ENCODE data around the gene FAM193A. TPM values are rescaled to one million over a fixed set of nuclear protein-coding genes. Genes with fewer than 3 reads are reported as not detected.

Gene FAM193A
- total RNA-seq, 1 experiment from 2014 or later: 13.6 TPM

DNA sequence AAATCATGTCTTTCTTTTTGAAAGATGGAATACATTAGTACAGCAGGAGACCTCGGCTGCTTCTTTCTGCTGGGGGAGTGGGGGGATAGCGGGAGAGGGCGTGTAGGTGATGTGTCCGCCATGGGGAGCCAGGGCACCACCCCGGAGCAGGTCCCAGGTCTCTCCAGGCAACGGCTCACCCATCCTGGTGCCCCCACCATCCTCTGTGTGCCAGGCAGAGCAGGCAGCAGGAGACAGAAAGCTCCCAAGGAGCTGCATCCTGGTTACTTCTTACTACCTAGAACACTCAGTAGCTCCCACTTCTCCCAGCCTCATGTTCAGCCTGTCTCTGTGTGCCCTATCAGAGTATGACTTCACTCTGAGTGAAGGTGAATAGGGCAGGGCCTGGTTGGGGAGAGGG is 196.1 kb downstream of the FAM193A start:
- Histone ChIP-seq H3K4me3 (ENCODE audit: low read length) (no peak overlapping the region), H3K36me3 (ENCODE audit: low read depth, low read length) (0 out of 2 replicates have a peak, but pooled peaks cover 5% of the 10 kb centered on the region), H3F3A (ENCODE audit: low read length, unreplicated experiment) (no peaks in the 10 kb centered on the region), H3K9me3 (ENCODE audit: low read length) (no peaks in the 10 kb centered on the region), H3K79me2 (ENCODE audit: low read length) (no peaks in the 10 kb centered on the region), H3K4me2 (ENCODE audit: low read length) (no peak overlapping the region), H3K9me2 (replicated peaks; ENCODE audit: low read length) (no peaks in the 10 kb centered on the region), H3K27me3 (ENCODE audit: low read length) (no peaks in the 10 kb centered on the region), H2AFZ (ENCODE audit: low read length) (no peak overlapping the region), H3K9ac (ENCODE audit: low read length) (no peak overlapping the region), H4K20me1 (ENCODE audit: low read length) (no peaks in the 10 kb centered on the region), H3K27ac (ENCODE audit: low read length) (no peak overlapping the region), H3K4me1 (ENCODE audit: insufficient read depth, low read length) (no peaks in the 10 kb centered on the region)
- intact Hi-C loops (cut with micrococcal nuclease): no loop called here
- ChIA-PET POLR2A (ENCODE audit: unreplicated experiment) (no interaction called here), CTCF (no interaction called here)
- TF ChIP-seq, protein P1, sequence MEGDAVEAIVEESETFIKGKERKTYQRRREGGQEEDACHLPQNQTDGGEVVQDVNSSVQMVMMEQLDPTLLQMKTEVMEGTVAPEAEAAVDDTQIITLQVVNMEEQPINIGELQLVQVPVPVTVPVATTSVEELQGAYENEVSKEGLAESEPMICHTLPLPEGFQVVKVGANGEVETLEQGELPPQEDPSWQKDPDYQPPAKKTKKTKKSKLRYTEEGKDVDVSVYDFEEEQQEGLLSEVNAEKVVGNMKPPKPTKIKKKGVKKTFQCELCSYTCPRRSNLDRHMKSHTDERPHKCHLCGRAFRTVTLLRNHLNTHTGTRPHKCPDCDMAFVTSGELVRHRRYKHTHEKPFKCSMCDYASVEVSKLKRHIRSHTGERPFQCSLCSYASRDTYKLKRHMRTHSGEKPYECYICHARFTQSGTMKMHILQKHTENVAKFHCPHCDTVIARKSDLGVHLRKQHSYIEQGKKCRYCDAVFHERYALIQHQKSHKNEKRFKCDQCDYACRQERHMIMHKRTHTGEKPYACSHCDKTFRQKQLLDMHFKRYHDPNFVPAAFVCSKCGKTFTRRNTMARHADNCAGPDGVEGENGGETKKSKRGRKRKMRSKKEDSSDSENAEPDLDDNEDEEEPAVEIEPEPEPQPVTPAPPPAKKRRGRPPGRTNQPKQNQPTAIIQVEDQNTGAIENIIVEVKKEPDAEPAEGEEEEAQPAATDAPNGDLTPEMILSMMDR (conservative IDR thresholded peaks at IDR 0.05; ENCODE audit: low read depth, low read length): no peak
- TF ChIP-seq EZH2phosphoT487 (IDR thresholded peaks at IDR 0.05; ENCODE audit: borderline replicate concordance, low read length) (no peak), EZH2 (IDR thresholded peaks at IDR 0.05; ENCODE audit: low read length, unreplicated experiment) (no peak)
- ATAC-seq (no peak), DNase-seq (no peak)
- BruUV-seq (replicated peaks): no TSS peak

- no peaks in the 10 kb centered on the region for H3K79me2 ChIP-seq (ENCODE audit: low read length)
- H3K9me3 ChIP-seq (ENCODE audit: low read length): no peaks in the 10 kb centered on the region
- intact Hi-C loops (cut with micrococcal nuclease): no loop called here
- TF ChIP-seq, protein P1 (conservative IDR thresholded peaks at IDR 0.05; ENCODE audit: low read depth, low read length): no peak
- TF ChIP-seq EZH2 (IDR thresholded peaks at IDR 0.05; ENCODE audit: low read length, unreplicated experiment) (no peak), EZH2phosphoT487 (IDR thresholded peaks at IDR 0.05; ENCODE audit: borderline replicate concordance, low read length) (no peak)
- H3K4me3 ChIP-seq (ENCODE audit: low read length): no peak overlapping the region
- no peaks in the 10 kb centered on the region for H3K27me3 ChIP-seq (ENCODE audit: low read length)
- H3K9ac ChIP-seq (ENCODE audit: low read length): no peak overlapping the region
- no peaks in the 10 kb centered on the region for H3F3A ChIP-seq (ENCODE audit: low read length, unreplicated experiment)
- H3K4me1 ChIP-seq (ENCODE audit: insufficient read depth, low read length): no peaks in the 10 kb centered on the region
- ATAC-seq: no peak
- ChIA-PET CTCF (no interaction called here), POLR2A (ENCODE audit: unreplicated experiment) (no interaction called here)
- DNase-seq: no peak
- H4K20me1 ChIP-seq (ENCODE audit: low read length): no peaks in the 10 kb centered on the region
- H3K9me2 ChIP-seq (replicated peaks; ENCODE audit: low read length): no peaks in the 10 kb centered on the region
- no TSS peak for BruUV-seq (replicated peaks)
- H3K36me3 ChIP-seq (ENCODE audit: low read depth, low read length): 0 out of 2 replicates have a peak, but pooled peaks cover 5% of the 10 kb centered on the region
- no peak overlapping the region for H3K27ac ChIP-seq (ENCODE audit: low read length)
- H2AFZ ChIP-seq (ENCODE audit: low read length): no peak overlapping the region
- H3K4me2 ChIP-seq (ENCODE audit: low read length): no peak overlapping the region
These were observed 196.8 kb downstream of the FAM193A start for GRCh38 chr4:2733001-2733843.
